ENCODE results near the gene CDH13. TPM values are rescaled to one million over a fixed set of nuclear protein-coding genes. Genes with fewer than 3 reads are reported as not detected.

CDH13 gene
- total and polyA plus RNA-seq, 2 of the 8 experiments (the other 6 are each of a cell fraction or from before 2014, with no cell fraction given): 2.3 to 2.4 TPM

DNA sequence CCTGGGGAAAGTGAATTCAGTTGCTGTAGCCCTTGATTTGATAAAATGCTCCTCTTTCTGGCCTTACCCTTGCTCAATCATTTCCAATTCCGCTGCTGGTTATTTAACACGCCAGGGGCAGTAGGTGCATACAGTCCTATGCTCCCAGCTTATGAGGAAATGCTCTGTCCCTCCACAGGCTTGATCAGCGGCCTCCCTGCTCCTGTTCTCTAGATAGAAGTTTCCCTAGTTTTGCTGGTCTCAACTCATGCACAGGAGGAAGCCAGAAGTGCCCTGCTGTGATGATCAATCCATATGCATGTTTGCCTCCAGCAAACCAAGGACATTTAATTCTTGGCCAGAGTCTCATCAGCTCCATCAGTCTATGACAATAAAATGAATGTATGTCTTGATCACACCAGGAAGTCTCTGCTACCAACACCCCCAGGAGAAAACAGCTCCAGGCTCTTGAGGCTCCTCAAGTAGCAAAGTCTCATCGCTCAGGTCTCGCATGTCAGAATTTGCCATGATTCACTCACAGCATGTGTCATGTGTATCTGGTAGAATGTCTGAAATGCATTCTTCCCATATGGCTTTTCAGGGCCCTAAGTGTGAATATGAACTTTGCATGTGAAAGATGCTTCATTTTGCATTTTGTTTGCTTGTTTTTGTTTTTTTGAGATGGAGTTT lies 208.9 kb downstream of the CDH13 start:
- 0 out of 4 replicates have a peak overlapping the region, but pooled peaks of 1 of the 2 experiments have one; percentile 14 for H3K4me2 ChIP-seq (ENCODE audit: insufficient read depth in 1 of 2, low read depth in 2 of 2, low read length in 2 of 2)
- peaks cover 7 to 26% (median 22%) of the 10 kb centered on the region in 4 experiments for H3K4me1 ChIP-seq (replicated peaks in 1 of 4; ENCODE audit: control insufficient read depth in 3 of 4, insufficient read depth in 4 of 4, low read length in 3 of 4)
- H3K36me3 ChIP-seq (ENCODE audit: control insufficient read depth in 2 of 4, insufficient read depth in 4 of 4, low read length in 3 of 4): no peaks in the 10 kb centered on the region
- H3K79me1 ChIP-seq (ENCODE audit: low read depth, low read length): no peaks in the 10 kb centered on the region
- no peak for TF ChIP-seq RBBP5 (IDR thresholded peaks at IDR 0.05; ENCODE audit: borderline replicate concordance, low read depth, low read length)
- no peak for TF ChIP-seq RFX5 (IDR thresholded peaks at IDR 0.05; ENCODE audit: borderline replicate concordance, low read depth, low read length)
- TF ChIP-seq NANOG (IDR thresholded peaks at IDR 0.05; ENCODE audit: insufficient read depth, low read depth, low read length, poor library complexity, severe bottlenecking): no peak
- TF ChIP-seq ASH2L (IDR thresholded peaks at IDR 0.05; ENCODE audit: low read length): no peak
- TF ChIP-seq TAF1 (IDR thresholded peaks at IDR 0.05; ENCODE audit: low read depth, low read length): no peak
- H3K27me3 ChIP-seq (replicated peaks in 1 of 4; ENCODE audit: control insufficient read depth in 3 of 4, extremely low read depth in 1 of 4, insufficient read depth in 3 of 4, low read length in 3 of 4): no peaks in the 10 kb centered on the region
- no peak overlapping the region for H2BK120ac ChIP-seq (replicated peaks; ENCODE audit: low read depth, low read length)
- no peaks in the 10 kb centered on the region for H4K20me1 ChIP-seq (replicated peaks in 1 of 2; ENCODE audit: control insufficient read depth in 1 of 2, insufficient read depth in 2 of 2, low read length in 2 of 2)
- H2BK5ac ChIP-seq (ENCODE audit: low read depth, low read length): no peak overlapping the region
- no peak overlapping the region for H3K23ac ChIP-seq (ENCODE audit: insufficient read length)
- H3K56ac ChIP-seq (replicated peaks; ENCODE audit: insufficient read length, low read depth, low read length): no peak overlapping the region
- 88% methylated on average over 5 of the region's 5 CpGs; no CpG with 5 or more reads in 1 of the 2 experiments for WGBS, 2 experiments (ENCODE audit: extremely low coverage in 1 of 2, insufficient coverage in 1 of 2, insufficient read length in 1 of 2, insufficient replicate concordance in 2 of 2, low coverage in 1 of 2, low lambda C conversion rate in 2 of 2, missing lambda C conversion rate in 1 of 2)
- no peak overlapping the region for H2BK15ac ChIP-seq (ENCODE audit: low read length)
- H3K18ac ChIP-seq (ENCODE audit: extremely low read depth, low read length): no peak overlapping the region
- H4K5ac ChIP-seq (ENCODE audit: insufficient read length, low read depth, low read length): no peak overlapping the region
- no peak overlapping the region; a peak in 1 of 7 replicates for H3K9ac ChIP-seq (replicated peaks in 1 of 4; ENCODE audit: extremely low read depth in 1 of 4, low read depth in 3 of 4, low read length in 3 of 4)
- CTCF ChIA-PET (ENCODE audit: partially characterized antibody): interaction anchor here (0.6 to 1.5 kb wide), 4 partner anchors 23 to 593 kb away, joined by 3 read pairs; no protein-coding TSS in a partner anchor
- no peak overlapping the region; the same call in 1 of the 2 replicates for H4K8ac ChIP-seq (ENCODE audit: extremely low read depth, insufficient read depth, low read length)
- H2BK12ac ChIP-seq (ENCODE audit: low read depth, low read length): no peak overlapping the region
- no peak overlapping the region for H4K91ac ChIP-seq (replicated peaks; ENCODE audit: insufficient read length, low read length)
- H3K9me3 ChIP-seq (ENCODE audit: insufficient read depth in 2 of 2, low read depth in 1 of 2, low read length in 1 of 2): no peaks in the 10 kb centered on the region; a peak in 1 of 4 replicates
- POLR2A ChIA-PET (ENCODE audit: partially characterized antibody): no interaction called here
- no peak overlapping the region for H3K4ac ChIP-seq (replicated peaks; ENCODE audit: insufficient read length, low read depth, low read length)
- no peak overlapping the region for H3K14ac ChIP-seq (ENCODE audit: insufficient read length)
- no peak overlapping the region for H2AK5ac ChIP-seq (ENCODE audit: low read depth, low read length)
- no peaks in the 10 kb centered on the region for H3K79me2 ChIP-seq (ENCODE audit: control insufficient read depth in 1 of 2, insufficient read depth in 2 of 2, low read length in 2 of 2)
- FAIRE-seq: no peak
- H3K4me3 ChIP-seq (ENCODE audit: extremely low read depth in 1 of 4, insufficient read depth in 2 of 4, low read depth in 3 of 4, low read length in 4 of 4): no peak overlapping the region
- H2BK20ac ChIP-seq (ENCODE audit: low read length): no peak overlapping the region
- no peak overlapping the region for H2AFZ ChIP-seq (ENCODE audit: low read length)
- peak in 1 of 2 experiments; percentile 44 for DNase-seq (ENCODE audit: low read depth in 1 of 2, low spot score in 2 of 2)
- H3K23me2 ChIP-seq (ENCODE audit: low read depth, low read length): no peaks in the 10 kb centered on the region
- no peak overlapping the region for H3K27ac ChIP-seq (ENCODE audit: low read depth, low read length)
